Central memory CD8-positive, alpha-beta T cell (primary cell): ENCODE measurements around the gene KIAA1958.

Experiments
- ATAC-seq: fragments of 150-1000 bp; cut with Tn5 transposase; replicated peaks from 2 replicates; pipeline ENCODE4 v1.10.0; 2022; ENCODE audit warnings: mild to moderate bottlenecking, moderate FRiP score, moderate number of reproducible peaks; ENCODE audit not compliant: poor library complexity, severe bottlenecking; ENCODE audit errors: extremely low read depth
- DNase-seq, 2 donors: peaks; one replicate each; pipeline ENCODE4 v3.0.0; 2021; ENCODE audit warnings: low spot score in 2 of 2
- H3K27ac Mint-ChIP-seq: one replicate; pipeline ENCODE4 v1.8.0; 2022; ENCODE audit warnings: low read depth, mild to moderate bottlenecking, moderate library complexity, mixed read lengths
- H3K27me3 Mint-ChIP-seq: one replicate; pipeline ENCODE4 v1.8.0; 2022; ENCODE audit warnings: mixed read lengths
- H3K36me3 Mint-ChIP-seq: one replicate; pipeline ENCODE4 v1.8.0; 2022; ENCODE audit warnings: mild to moderate bottlenecking, moderate library complexity, mixed read lengths; ENCODE audit not compliant: insufficient read depth
- H3K4me1 Mint-ChIP-seq: one replicate; pipeline ENCODE4 v1.8.0; 2022; ENCODE audit warnings: mixed read lengths
- H3K4me3 Mint-ChIP-seq: one replicate; pipeline ENCODE4 v1.8.0; 2022; ENCODE audit warnings: mild to moderate bottlenecking, moderate library complexity, mixed read lengths
- H3K9me3 Mint-ChIP-seq: one replicate; pipeline ENCODE4 v1.8.0; 2022; ENCODE audit warnings: mixed read lengths

KIAA1958 gene

DNA sequence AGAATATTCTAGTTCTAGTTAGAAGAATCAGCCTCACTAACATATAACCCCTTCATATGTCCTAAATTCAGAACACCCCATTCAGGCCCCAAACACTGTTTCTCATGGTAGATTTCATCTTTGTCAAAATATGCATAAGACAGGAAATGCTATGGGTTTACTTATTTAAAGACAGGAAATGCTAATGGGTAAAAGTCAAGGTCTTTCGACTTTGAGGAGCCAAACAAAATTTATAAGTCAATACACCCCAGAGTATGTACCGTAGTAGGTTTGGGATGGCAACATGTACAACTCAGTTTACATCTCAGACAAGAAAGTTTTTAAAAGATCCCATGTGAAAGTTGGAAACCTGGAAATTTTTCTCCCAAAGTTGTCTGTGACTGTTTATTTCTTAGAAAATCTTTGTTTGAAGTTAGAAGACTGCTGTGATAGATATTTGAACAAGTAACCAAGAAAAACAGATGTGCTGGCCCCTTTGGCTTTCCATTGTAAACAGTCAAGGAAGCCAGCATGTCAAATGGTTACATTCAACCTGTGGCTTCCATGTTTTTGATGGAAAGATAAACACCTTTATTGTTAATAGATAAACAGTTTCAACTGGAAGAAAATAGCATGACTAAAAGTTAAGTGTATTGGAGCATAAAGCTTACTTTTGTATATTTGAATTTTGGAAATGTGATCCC lies 129.1 kb downstream of the KIAA1958 start:
- H3K27ac Mint-ChIP-seq = no peak overlapping the region
- H3K36me3 Mint-ChIP-seq = peaks cover 2% of the 10 kb centered on the region
- no peak overlapping the region for H3K4me3 Mint-ChIP-seq
- no peaks in the 10 kb centered on the region for H3K4me1 Mint-ChIP-seq
- DNase-seq (no peak), ATAC-seq (no peak)
- H3K9me3 Mint-ChIP-seq = no peaks in the 10 kb centered on the region
- no peaks in the 10 kb centered on the region for H3K27me3 Mint-ChIP-seq

DNA sequence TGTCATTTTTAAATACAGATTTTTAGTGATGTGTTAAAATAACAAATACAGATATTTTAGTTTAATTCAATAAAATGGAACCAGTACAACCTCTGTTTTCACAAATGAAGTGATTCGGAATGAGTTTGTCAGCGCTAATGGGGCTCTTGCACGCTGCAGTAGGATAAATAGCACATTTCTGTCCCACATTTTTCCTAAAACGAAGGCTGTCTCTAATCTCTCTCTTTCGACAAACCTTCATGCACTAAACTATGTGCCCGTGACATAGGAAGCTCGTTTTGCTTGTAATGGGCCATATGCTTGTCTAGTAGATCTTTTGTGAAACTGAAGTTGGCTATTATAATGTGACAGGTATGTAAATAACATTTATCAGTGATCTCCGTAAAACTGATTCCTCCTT lies 130.7 kb downstream of the KIAA1958 start:
- DNase-seq (no peak), ATAC-seq (no peak)
- Mint-ChIP-seq H3K36me3 (peaks cover 2% of the 10 kb centered on the region), H3K4me3 (no peak overlapping the region), H3K27me3 (no peaks in the 10 kb centered on the region), H3K4me1 (no peaks in the 10 kb centered on the region), H3K27ac (no peak overlapping the region), H3K9me3 (no peaks in the 10 kb centered on the region)

DNA sequence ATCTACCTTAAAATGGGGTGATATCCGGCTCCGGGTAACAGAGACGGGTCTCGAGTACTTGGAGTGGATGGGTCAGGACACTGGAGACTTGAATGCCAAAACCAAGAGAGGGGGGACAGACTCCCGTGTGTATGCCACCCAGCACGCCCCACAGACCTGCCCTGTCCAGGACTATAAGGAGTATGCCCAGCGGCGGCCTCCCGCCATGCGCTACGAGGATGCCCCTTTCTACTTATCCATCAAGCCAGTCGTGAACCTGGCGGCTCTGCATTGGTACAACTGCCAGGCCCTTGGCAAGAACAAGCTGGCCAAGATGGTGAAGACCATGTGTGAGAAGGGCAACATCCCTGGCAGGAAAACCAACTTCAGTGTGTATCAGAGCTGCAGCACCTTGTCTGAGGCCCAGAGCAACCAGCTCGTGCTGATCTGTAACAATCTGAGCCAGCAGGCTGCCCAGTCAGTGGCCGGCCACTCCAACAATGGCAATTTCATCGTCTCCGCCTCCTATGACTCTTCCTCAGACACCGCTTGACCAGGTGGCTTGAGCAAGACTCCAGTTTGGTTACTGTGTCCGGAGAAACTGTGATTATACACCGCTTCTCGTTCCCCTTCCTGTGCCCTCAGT lies 131.9 kb downstream of the KIAA1958 start:
- H3K9me3 Mint-ChIP-seq = no peaks in the 10 kb centered on the region
- no peak for DNase-seq
- H3K36me3 Mint-ChIP-seq = peaks cover 2% of the 10 kb centered on the region
- H3K27ac Mint-ChIP-seq = no peak overlapping the region
- no peak for ATAC-seq
- H3K4me3 Mint-ChIP-seq = no peak overlapping the region
- no peaks in the 10 kb centered on the region for H3K27me3 Mint-ChIP-seq
- H3K4me1 Mint-ChIP-seq = no peaks in the 10 kb centered on the region

DNA sequence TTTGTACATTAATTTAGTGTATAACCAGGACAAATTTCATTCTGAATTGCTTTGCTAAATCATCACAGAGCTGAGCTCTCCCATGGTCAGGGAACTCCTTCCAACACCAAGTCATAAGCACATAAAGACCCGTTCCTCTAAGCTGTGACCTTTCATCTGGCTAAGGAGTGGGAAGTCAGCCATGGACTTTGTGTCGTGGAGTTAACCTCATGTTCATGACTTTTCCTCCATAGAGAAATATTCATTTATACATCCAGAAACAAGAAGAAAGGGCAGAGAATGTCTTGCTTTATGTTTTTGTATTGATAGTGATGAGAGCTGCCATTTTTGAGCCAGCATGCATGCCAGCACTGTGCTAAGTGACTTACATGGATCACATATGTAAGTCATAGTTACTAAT lies 133.8 kb downstream of the KIAA1958 start:
- Mint-ChIP-seq H3K27ac (no peak overlapping the region), H3K4me3 (no peak overlapping the region)
- no peak for ATAC-seq

DNA sequence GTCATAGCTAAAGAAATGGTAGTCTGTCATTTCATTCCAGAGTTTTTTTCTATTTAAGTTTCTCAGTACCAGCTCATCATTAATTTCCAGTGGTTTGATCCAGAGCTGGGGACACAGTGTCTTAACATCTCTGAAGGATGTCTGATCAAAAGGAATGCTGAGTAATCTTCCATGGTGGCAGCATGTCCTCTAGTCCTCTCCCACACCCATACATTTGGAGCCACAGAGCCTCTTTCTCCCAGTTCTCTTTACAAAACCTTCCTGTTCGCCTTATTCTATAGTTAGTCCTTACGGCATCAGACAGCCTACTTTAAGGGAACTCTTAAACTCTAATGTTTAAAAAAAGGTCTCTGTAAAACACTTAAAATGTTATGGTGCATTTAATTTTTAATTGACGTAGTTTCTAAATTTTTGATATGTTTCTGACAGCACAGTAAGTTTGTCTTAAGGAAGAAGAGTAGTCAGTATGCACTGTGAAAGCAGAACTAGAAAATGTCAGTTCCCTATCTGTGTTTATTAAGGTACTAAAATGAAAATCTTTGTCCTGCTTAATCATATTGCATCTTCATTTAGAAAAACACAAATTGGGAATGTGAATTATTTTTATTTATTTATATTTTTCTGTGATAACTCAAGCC lies 134.5 kb downstream of the KIAA1958 start:
- no peaks in the 10 kb centered on the region for H3K9me3 Mint-ChIP-seq
- peaks cover 2% of the 10 kb centered on the region for H3K36me3 Mint-ChIP-seq
- no peak overlapping the region for H3K4me3 Mint-ChIP-seq
- ATAC-seq = no peak
- no peaks in the 10 kb centered on the region for H3K27me3 Mint-ChIP-seq
- no peak for DNase-seq
- no peaks in the 10 kb centered on the region for H3K4me1 Mint-ChIP-seq
- no peak overlapping the region for H3K27ac Mint-ChIP-seq

More for the DNA sequence above, 133.8 kb downstream of the KIAA1958 start:
- DNase-seq = no peak
- Mint-ChIP-seq H3K9me3 (no peaks in the 10 kb centered on the region), H3K4me1 (no peaks in the 10 kb centered on the region), H3K36me3 (peaks cover 2% of the 10 kb centered on the region), H3K27me3 (no peaks in the 10 kb centered on the region)

DNA sequence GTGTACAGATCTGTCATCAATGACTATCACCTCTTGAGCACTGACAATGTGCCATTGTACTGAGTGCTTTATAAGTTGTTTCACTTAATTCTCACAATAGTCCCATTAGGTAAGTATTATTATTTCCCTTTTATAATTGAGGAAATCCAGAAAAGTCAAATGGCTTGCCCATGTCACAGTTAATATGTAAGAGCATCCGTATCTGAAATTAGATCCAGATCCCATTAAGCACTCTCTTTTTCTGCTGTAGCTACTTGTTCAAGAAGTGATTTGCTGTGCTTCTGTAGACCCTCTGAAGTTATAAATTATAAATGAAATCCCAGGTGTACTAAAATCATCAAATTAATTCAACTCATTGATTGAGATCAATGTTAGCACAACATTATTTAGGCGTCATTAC lies 136.6 kb downstream of the KIAA1958 start:
- no peak overlapping the region for H3K4me3 Mint-ChIP-seq
- H3K4me1 Mint-ChIP-seq = no peaks in the 10 kb centered on the region
- H3K36me3 Mint-ChIP-seq = peaks cover 2% of the 10 kb centered on the region
- H3K27ac Mint-ChIP-seq = no peak overlapping the region
- DNase-seq = no peak
- H3K9me3 Mint-ChIP-seq = no peaks in the 10 kb centered on the region
- H3K27me3 Mint-ChIP-seq = no peaks in the 10 kb centered on the region
- no peak for ATAC-seq

DNA sequence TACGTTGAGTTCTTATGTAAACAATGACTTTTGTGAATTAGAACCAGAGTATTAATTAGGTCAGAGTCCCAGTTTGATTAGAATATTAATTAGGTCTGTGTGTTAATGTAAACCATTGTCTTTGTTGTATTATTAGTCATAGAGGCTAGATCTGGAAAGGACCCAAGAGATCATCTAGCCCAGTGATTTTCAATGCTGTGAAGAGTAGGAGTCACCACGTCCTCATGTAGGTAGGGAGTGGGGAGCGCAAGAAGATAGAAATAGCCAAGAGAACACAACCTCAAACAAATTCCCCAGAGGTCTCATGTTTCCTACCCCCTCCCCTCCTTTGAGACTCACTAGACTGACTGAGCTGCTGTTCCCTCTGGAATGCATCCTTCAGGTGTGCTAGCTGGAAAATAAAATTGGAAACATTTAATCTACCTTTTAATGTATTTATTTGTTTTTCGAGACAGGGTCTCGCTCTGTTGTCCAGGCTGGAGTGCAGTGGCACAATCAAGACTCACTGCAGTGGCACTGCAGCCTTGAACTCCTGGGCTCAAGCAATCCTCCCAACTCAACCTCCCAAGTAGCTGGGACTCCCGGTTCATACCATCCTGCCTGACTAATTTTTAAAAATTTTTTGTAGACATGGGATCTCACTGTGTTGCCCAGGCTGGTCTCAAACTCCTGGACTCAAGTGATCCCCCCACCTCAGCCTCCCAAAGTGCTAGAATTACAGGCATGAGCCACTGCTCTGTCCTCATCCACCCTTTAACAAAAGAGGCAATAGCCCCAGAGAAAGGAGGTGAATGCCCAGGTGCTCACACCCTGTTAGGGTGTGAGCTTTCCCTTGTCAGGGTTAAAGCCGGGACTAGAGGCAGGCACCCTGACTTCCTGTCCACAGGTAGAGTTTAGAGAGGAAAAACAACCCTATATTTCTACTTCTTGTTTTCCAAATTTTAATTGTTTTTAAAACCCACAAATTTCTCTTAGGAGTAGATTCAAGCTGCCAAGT lies 138.4 kb downstream of the KIAA1958 start:
- H3K4me3 Mint-ChIP-seq = no peak overlapping the region

DNA sequence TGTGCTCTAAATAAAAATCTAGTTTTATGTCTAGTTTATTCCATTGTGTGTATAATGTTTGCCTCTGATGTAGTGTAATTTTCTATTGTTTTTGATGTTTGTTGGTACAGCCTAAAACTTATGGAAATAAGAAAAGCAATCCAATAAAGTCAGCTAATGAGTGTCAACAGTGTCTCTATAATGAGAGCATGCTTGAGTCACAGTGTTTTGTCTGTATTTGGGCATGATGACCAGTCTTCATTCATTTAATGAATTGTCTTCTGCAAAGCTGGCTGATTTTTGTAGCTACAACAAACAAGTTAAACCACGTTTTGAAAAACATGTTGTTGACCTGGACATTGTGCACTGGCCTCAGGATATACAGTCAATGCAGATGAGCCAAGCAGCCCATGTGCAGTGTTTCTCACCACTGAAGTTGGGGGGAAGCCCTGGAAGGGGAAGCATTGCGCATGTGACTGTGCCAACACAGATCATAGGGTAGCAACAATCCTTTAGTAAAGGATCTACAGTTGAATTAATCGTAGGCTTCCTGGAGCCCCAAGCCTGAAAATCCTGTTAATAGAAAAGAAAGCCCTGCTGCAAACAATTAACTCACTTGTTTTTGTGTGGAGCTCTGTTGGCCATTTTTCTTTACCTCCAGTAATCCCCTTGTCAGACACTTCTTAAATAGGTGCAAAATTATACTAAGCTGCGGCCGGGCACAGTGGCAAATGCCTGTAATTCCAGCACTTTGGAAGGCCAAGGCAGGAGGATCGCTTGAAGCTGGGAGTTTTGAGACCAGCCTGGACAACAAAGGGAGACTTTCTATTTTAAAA lies 143.3 kb downstream of the KIAA1958 start:
- Mint-ChIP-seq H3K36me3 (no peaks in the 10 kb centered on the region), H3K27me3 (no peaks in the 10 kb centered on the region), H3K27ac (no peak overlapping the region), H3K4me1 (no peaks in the 10 kb centered on the region), H3K4me3 (no peak overlapping the region), H3K9me3 (no peaks in the 10 kb centered on the region)
- ATAC-seq = no peak
- no peak for DNase-seq

More for the DNA sequence above, 138.4 kb downstream of the KIAA1958 start:
- H3K27me3 Mint-ChIP-seq = no peaks in the 10 kb centered on the region
- H3K36me3 Mint-ChIP-seq = no peaks in the 10 kb centered on the region
- H3K4me1 Mint-ChIP-seq = no peaks in the 10 kb centered on the region
- DNase-seq = no peak
- H3K27ac Mint-ChIP-seq = no peak overlapping the region
- no peak for ATAC-seq
- H3K9me3 Mint-ChIP-seq = no peaks in the 10 kb centered on the region

DNA sequence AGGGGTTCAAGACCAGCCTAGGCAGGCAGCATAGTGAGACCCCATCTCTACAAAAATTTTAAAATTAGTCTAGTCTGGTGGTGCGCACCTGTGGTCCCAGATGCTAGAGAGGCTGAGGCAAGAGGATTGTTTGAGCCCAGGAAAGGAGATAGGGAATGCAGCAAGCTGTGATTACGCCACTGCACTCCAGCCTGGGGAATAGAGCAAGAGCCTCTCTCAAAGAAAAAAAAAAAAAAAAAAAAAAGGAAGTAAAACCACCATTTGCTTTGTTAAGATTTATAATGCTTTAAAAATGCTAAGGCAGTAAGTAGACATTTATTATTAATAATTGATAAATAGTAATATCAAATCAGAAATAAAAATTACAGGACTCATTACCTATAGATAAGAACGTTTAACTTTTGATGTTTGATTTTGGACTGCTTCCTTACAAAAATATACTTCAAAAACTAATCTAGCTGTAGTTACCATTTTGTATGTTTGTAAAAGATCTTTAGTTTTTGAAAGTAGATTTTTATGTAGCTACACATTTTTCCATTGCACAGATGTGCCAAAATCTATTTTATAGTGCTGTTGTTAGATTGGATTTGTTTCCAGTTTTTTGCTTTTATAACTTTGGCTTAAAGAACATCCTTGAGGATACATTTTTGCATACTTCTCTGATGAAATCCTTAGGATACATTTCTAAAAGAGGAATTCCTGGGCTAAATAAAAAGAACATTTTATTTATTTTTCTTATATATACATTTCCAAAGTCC lies 144.9 kb downstream of the KIAA1958 start:
- Mint-ChIP-seq H3K36me3 (no peaks in the 10 kb centered on the region), H3K27me3 (no peaks in the 10 kb centered on the region), H3K4me1 (no peaks in the 10 kb centered on the region), H3K4me3 (no peak overlapping the region), H3K9me3 (no peaks in the 10 kb centered on the region), H3K27ac (no peak overlapping the region)
- ATAC-seq = no peak
- DNase-seq = no peak

DNA sequence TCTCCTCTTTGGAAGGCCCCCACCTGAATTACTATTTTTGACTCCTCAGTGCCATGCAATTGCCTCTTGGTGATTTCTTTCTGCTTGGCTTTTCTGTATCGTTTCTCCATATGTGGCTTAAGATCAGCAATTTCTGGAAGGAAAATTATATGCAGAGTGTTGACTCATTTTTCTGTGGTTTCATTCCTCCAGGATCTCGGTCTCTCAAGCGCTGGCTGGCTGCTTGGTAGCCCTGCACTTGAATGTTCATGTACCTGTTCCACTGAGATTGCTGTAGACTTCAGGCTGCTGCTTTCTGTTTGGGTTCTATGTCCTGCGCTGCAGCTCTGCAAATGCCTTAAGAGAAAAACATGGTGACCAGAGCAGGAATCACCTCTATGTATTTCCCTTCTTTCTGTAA lies 153.7 kb downstream of the KIAA1958 start:
- DNase-seq = no peak
- no peaks in the 10 kb centered on the region for H3K4me1 Mint-ChIP-seq
- H3K27me3 Mint-ChIP-seq = peaks cover 22% of the 10 kb centered on the region
- H3K36me3 Mint-ChIP-seq = no peaks in the 10 kb centered on the region
- H3K27ac Mint-ChIP-seq = no peak overlapping the region
- no peak overlapping the region for H3K4me3 Mint-ChIP-seq
- ATAC-seq = no peak
- H3K9me3 Mint-ChIP-seq = no peaks in the 10 kb centered on the region

DNA sequence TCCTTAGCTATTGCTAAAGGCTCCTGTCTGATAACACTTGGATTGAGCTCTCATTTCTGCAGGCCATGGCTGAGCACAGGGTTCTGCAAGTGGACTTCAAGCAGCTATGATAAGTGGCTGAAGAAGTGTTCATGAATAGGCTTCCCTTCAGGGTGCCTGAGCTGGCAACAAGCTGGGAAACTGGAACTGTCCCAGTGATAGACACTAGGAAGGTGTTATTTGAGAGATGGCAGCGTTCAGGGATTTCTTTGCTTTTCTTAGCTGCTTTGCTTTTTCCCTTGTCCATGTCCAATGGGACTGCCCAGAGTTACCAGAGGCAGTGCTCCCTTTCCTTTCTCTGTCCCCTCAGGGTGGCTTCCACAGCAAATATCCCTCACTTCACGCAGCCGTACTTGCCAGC lies 155.5 kb downstream of the KIAA1958 start:
- DNase-seq (no peak), ATAC-seq (no peak)
- Mint-ChIP-seq H3K27me3 (peaks cover 22% of the 10 kb centered on the region), H3K9me3 (peaks cover 7% of the 10 kb centered on the region), H3K36me3 (no peaks in the 10 kb centered on the region), H3K27ac (no peak overlapping the region), H3K4me3 (no peak overlapping the region), H3K4me1 (no peaks in the 10 kb centered on the region)
